Liver (tissue), 9 donors: ENCODE results near the gene KANTR. TPM values are rescaled to one million over a fixed set of nuclear protein-coding genes. Genes with fewer than 3 reads are reported as not detected.

ENCODE experiments used
- DNase-seq: peaks from one replicate; pipeline ENCODE4 v3.0.0-alpha.2; 2017; ENCODE audit warnings: low spot score
- H3K27ac ChIP-seq, 2 donors: one replicate each; pipeline ENCODE4 v1.7.0; 2013; ENCODE audit warnings: inconsistent platforms in 2 of 2, low read length in 2 of 2, control low read depth in 1 of 2, low read depth in 1 of 2, mild to moderate bottlenecking in 1 of 2
- H3K27me3 ChIP-seq, 4 donors: one replicate each; pipeline versions ENCODE4 v1.6.1 to v1.7.0; 2013; ENCODE audit warnings: low read length in 3 of 4, inconsistent platforms in 1 of 4, mild to moderate bottlenecking in 1 of 4, moderate library complexity in 1 of 4; ENCODE audit not compliant: control insufficient read depth in 4 of 4, insufficient read depth in 4 of 4
- H3K36me3 ChIP-seq, 4 donors: one replicate each; pipeline versions ENCODE4 v1.6.1 to v1.7.0; 2013; ENCODE audit warnings: low read length in 3 of 4, mild to moderate bottlenecking in 3 of 4, low read depth in 1 of 4, moderate library complexity in 1 of 4; ENCODE audit not compliant: control insufficient read depth in 4 of 4, insufficient read depth in 3 of 4
- H3K4me1 ChIP-seq, 4 donors: one replicate each; pipeline versions ENCODE4 v1.6.1 to v1.7.0; 2013; ENCODE audit warnings: low read length in 3 of 4, mild to moderate bottlenecking in 3 of 4, moderate library complexity in 1 of 4; ENCODE audit not compliant: control insufficient read depth in 4 of 4, insufficient read depth in 4 of 4
- H3K4me3 ChIP-seq, 3 donors: one replicate each; pipeline versions ENCODE4 v1.6.1 to v1.7.0; 2013; ENCODE audit warnings: low read length in 3 of 3, control low read depth in 1 of 3, low read depth in 1 of 3, mild to moderate bottlenecking in 1 of 3
- H3K9ac ChIP-seq, 2 donors: one replicate each; pipeline ENCODE4 v1.7.0; 2013; ENCODE audit warnings: low read length in 2 of 2, mild to moderate bottlenecking in 2 of 2, moderate library complexity in 2 of 2, control low read depth in 1 of 2, low read depth in 1 of 2
- H3K9me3 ChIP-seq, 4 donors: one replicate each; pipeline versions ENCODE4 v1.6.1 to v1.7.0; 2013; ENCODE audit warnings: low read length in 3 of 4; ENCODE audit not compliant: control insufficient read depth in 4 of 4
- ATF3 ChIP-seq: IDR thresholded peaks from 2 replicates; pipeline ENCODE4 v1.6.1; 2016; ENCODE audit warnings: antibody characterized with exemption
- EGR1 ChIP-seq, 2 donors: IDR thresholded peaks; 2 replicates each; pipeline ENCODE4 v1.6.1; 2016 to 2018; ENCODE audit warnings: antibody characterized with exemption in 2 of 2, low read depth in 2 of 2
- FOXA1 ChIP-seq: IDR thresholded peaks from 2 replicates; pipeline ENCODE4 v1.6.1; 2016; ENCODE audit warnings: antibody characterized with exemption
- FOXA2 ChIP-seq: IDR thresholded peaks from 2 replicates; pipeline ENCODE4 v1.6.1; 2016; ENCODE audit warnings: antibody characterized with exemption
- GABPA ChIP-seq, 2 donors: IDR thresholded peaks in 1 of 2; conservative IDR thresholded peaks in 1 of 2; 2 replicates each; pipeline ENCODE4 v1.6.1; 2016; ENCODE audit warnings: antibody characterized with exemption in 2 of 2, mild to moderate bottlenecking in 1 of 2, moderate library complexity in 1 of 2
- HNF4A ChIP-seq, 2 donors: conservative IDR thresholded peaks; 2 replicates each; pipeline ENCODE4 v1.6.1; 2016; ENCODE audit warnings: antibody characterized with exemption in 2 of 2, mild to moderate bottlenecking in 2 of 2
- HNF4G ChIP-seq: IDR thresholded peaks from 2 replicates; pipeline ENCODE4 v1.6.1; 2016; ENCODE audit warnings: antibody characterized with exemption
- JUND ChIP-seq, 2 donors: IDR thresholded peaks; 2 replicates each; pipeline ENCODE4 v1.6.1; 2016; ENCODE audit warnings: antibody characterized with exemption in 2 of 2
- MAX ChIP-seq: IDR thresholded peaks from 2 replicates; pipeline ENCODE4 v1.6.1; 2016; ENCODE audit warnings: antibody characterized with exemption
- NR2F2 ChIP-seq: IDR thresholded peaks from 2 replicates; pipeline ENCODE4 v1.6.1; 2016; ENCODE audit warnings: antibody characterized with exemption
- RAD21 ChIP-seq, 2 donors: IDR thresholded peaks; 2 replicates each; pipeline ENCODE4 v1.6.1; 2016; ENCODE audit warnings: antibody characterized with exemption in 2 of 2, mild to moderate bottlenecking in 2 of 2
- REST ChIP-seq: IDR thresholded peaks from 2 replicates; pipeline ENCODE4 v1.6.1; 2016; ENCODE audit warnings: antibody characterized with exemption, mild to moderate bottlenecking
- RXRA ChIP-seq, 2 donors: IDR thresholded peaks; 2 replicates each; pipeline ENCODE4 v1.6.1; 2017 to 2018; ENCODE audit warnings: antibody characterized with exemption in 2 of 2, mild to moderate bottlenecking in 1 of 2
- SP1 ChIP-seq: IDR thresholded peaks from 2 replicates; pipeline ENCODE4 v1.6.1; 2018; ENCODE audit warnings: antibody characterized with exemption, mild to moderate bottlenecking
- TAF1 ChIP-seq: conservative IDR thresholded peaks from 2 replicates; pipeline ENCODE4 v1.6.1; 2016; ENCODE audit warnings: antibody characterized with exemption, mild to moderate bottlenecking
- YY1 ChIP-seq: IDR thresholded peaks from 2 replicates; pipeline ENCODE4 v1.6.1; 2016; ENCODE audit warnings: antibody characterized with exemption, mild to moderate bottlenecking
- ZBTB33 ChIP-seq: IDR thresholded peaks from 2 replicates; pipeline ENCODE4 v1.6.1; 2016; ENCODE audit warnings: antibody characterized with exemption
- WGBS: extraction: QIAGEN DNeasy Blood & Tissue Kit; methylation state at CpG from one replicate; pipeline ENCODE4 v1.1.7; 2013; 5-methylcytosine and 5-hydroxymethylcytosine counted together
- polyA plus RNA-seq, 2 donors: library from polyadenylated mRNA; stranded (reverse) in 1 of 2; unstranded in 1 of 2; fragments of 200-250 nt in 1 of 2; fragments of >200 nt in 1 of 2; fragmentation: Nextera tagmentation in 1 of 2; extraction: Ambion mirVana in 1 of 2; gene quantifications; one replicate each; pipeline versions ENCODE4 v1.2.1 to v1.2.3, GENCODE V29; 2013 to 2015
- total RNA-seq, 2 donors: library from RNA; depleted of rRNA; stranded (reverse); fragments of >200 nt; gene quantifications; one replicate each; pipeline ENCODE4 v1.2.3, GENCODE V29; 2014
- donor health status: healthy.
- donor health status: healthy.
- donor health status: healthy.
- donor health status: healthy.
- donor health status: healthy.

Gene KANTR
- total and polyA plus RNA-seq, 4 donors = 0.44 to 13.6 (median 4.7) TPM

GRCh38 chrX:53056292-53056691 is 37.6 kb upstream of the KANTR start (continued):
- TF ChIP-seq JUND (IDR thresholded peaks at IDR 0.05) = no peak
- TF ChIP-seq HNF4G = no peak
- TF ChIP-seq NR2F2 = no peak

GRCh38 chrX:53065104-53065503 is 28.8 kb upstream of the KANTR start:
- Histone ChIP-seq H3K4me1 (no peaks in the 10 kb centered on the region), H3K36me3 (no peaks in the 10 kb centered on the region), H3K4me3 (no peak overlapping the region), H3K27me3 (no peaks in the 10 kb centered on the region), H3K9me3 (no peaks in the 10 kb centered on the region), H3K9ac (no peak overlapping the region), H3K27ac (no peak overlapping the region)
- TF ChIP-seq REST (no peak), MAX (no peak), RAD21 (IDR thresholded peaks at IDR 0.05) (no peak), ATF3 (no peak), JUND (IDR thresholded peaks at IDR 0.05) (no peak), SP1 (no peak), FOXA2 (no peak), FOXA1 (no peak), TAF1 (no peak), NR2F2 (no peak), EGR1 (IDR thresholded peaks at IDR 0.05; ENCODE audit: low read depth in 2 of 2) (no peak), YY1 (no peak), RXRA (IDR thresholded peaks at IDR 0.05) (no peak)
- WGBS = 74% methylated on average over 1 of the region's 1 CpG
- DNase-seq = no peak

- no peak for DNase-seq
- H3K9me3 ChIP-seq = no peaks in the 10 kb centered on the region
- TF ChIP-seq SP1 (no peak), FOXA2 (no peak), EGR1 (IDR thresholded peaks at IDR 0.05; ENCODE audit: low read depth in 2 of 2) (no peak), YY1 (no peak), MAX (no peak), HNF4A (conservative IDR thresholded peaks at IDR 0.05) (no peak), GABPA (IDR thresholded peaks at IDR 0.05 in 1 of 2, conservative IDR thresholded peaks at IDR 0.05 in 1 of 2) (no peak), ZBTB33 (no peak), RXRA (IDR thresholded peaks at IDR 0.05) (no peak), HNF4G (no peak), REST (no peak), RAD21 (IDR thresholded peaks at IDR 0.05) (no peak), NR2F2 (no peak)
- no peaks in the 10 kb centered on the region for H3K27me3 ChIP-seq
- H3K4me3 ChIP-seq = no peak overlapping the region
- H3K36me3 ChIP-seq = no peaks in the 10 kb centered on the region
- no peak overlapping the region for H3K9ac ChIP-seq
- no peak overlapping the region for H3K27ac ChIP-seq
- peaks cover 2 to 10% (median 5%) of the 10 kb centered on the region in 4 donors for H3K4me1 ChIP-seq
- 64% methylated on average over 10 of the region's 10 CpGs for WGBS
These were observed 22.9 kb upstream of the KANTR start for GRCh38 chrX:53071064-53071463.
